GM23248 (cell line): ENCODE results near the gene SNX9. TPM values are rescaled to one million over a fixed set of nuclear protein-coding genes. Genes with fewer than 3 reads are reported as not detected.

Experiments
- DNase-seq: peaks from one replicate; pipeline ENCODE4 v3.0.0-alpha.2; 2015
- H2AFZ ChIP-seq: fragments of 200-600 bp; sonication (generic); 2 replicates; pipeline ENCODE4 v1.6.1; 2016; ENCODE audit warnings: antibody characterized with exemption
- H3F3A ChIP-seq: fragments of 200-600 bp; sonication (generic); 2 replicates; pipeline ENCODE4 v1.6.1; 2016; ENCODE audit warnings: mild to moderate bottlenecking, antibody characterized with exemption, mixed run types; ENCODE audit not compliant: insufficient read depth
- H3K27ac ChIP-seq: fragments of 200-600 bp; sonication (generic); 2 replicates; pipeline ENCODE4 v1.5.1; 2016; ENCODE audit warnings: mild to moderate bottlenecking
- H3K27me3 ChIP-seq: fragments of 200-600 bp; sonication (generic); replicated peaks from 2 replicates; pipeline ENCODE4 v1.6.1; 2016; ENCODE audit warnings: mild to moderate bottlenecking; ENCODE audit not compliant: insufficient read depth
- H3K36me3 ChIP-seq: fragments of 200-600 bp; sonication (generic); 2 replicates; pipeline ENCODE4 v1.6.1; 2016; ENCODE audit warnings: low read depth, mild to moderate bottlenecking
- H3K4me1 ChIP-seq: fragments of 200-600 bp; sonication (generic); 2 replicates; pipeline ENCODE4 v1.6.1; 2016; ENCODE audit warnings: mild to moderate bottlenecking; ENCODE audit not compliant: insufficient read depth
- H3K4me2 ChIP-seq: fragments of 200-600 bp; sonication (generic); one replicate; pipeline ENCODE4 v1.6.1; 2016; ENCODE audit warnings: mild to moderate bottlenecking; ENCODE audit not compliant: unreplicated experiment
- H3K4me3 ChIP-seq: fragments of 200-600 bp; sonication (generic); 2 replicates; pipeline ENCODE4 v1.5.1; 2016; ENCODE audit warnings: mild to moderate bottlenecking
- H3K79me2 ChIP-seq: fragments of 200-600 bp; sonication (generic); 2 replicates; pipeline ENCODE4 v1.6.1; 2016; ENCODE audit warnings: mild to moderate bottlenecking; ENCODE audit not compliant: insufficient read depth
- H3K9ac ChIP-seq: fragments of 200-600 bp; sonication (generic); 2 replicates; pipeline ENCODE4 v1.6.1; 2016; ENCODE audit warnings: mild to moderate bottlenecking
- H3K9me2 ChIP-seq: fragments of 200-600 bp; sonication (generic); 2 replicates; pipeline ENCODE4 v1.6.1; 2016; ENCODE audit warnings: mixed run types, mild to moderate bottlenecking, moderate library complexity; ENCODE audit not compliant: insufficient read depth
- H3K9me3 ChIP-seq: fragments of 200-600 bp; sonication (generic); one replicate; pipeline ENCODE4 v1.6.1; 2017; ENCODE audit warnings: low read depth
- H4K20me1 ChIP-seq: fragments of 200-600 bp; sonication (generic); 2 replicates; pipeline ENCODE4 v1.6.0; 2016; ENCODE audit not compliant: insufficient read depth
- EZH2 ChIP-seq: fragments of 200-600 bp; sonication (generic); IDR thresholded peaks from 2 replicates; pipeline ENCODE4 v1.6.1; 2018; ENCODE audit warnings: antibody characterized with exemption, mild to moderate bottlenecking; ENCODE audit not compliant: insufficient read depth, poor library complexity, severe bottlenecking
- EZH2phosphoT487 ChIP-seq: fragments of 200-600 bp; sonication (generic); IDR thresholded peaks from 2 replicates; pipeline ENCODE4 v1.6.1; 2018; ENCODE audit warnings: antibody characterized with exemption, moderate library complexity, mild to moderate bottlenecking, low read depth; ENCODE audit not compliant: insufficient read depth
- WGBS, 2 experiments: methylation state at CpG; one replicate each; pipeline ENCODE4 v1.1.6; 2015 to 2017; ENCODE audit warnings: low lambda C conversion rate in 2 of 2, low coverage in 1 of 2; ENCODE audit errors: missing lambda C conversion rate in 2 of 2; 5-methylcytosine and 5-hydroxymethylcytosine counted together
- in situ Hi-C: fragments of 300-500 bp; cut with MboI; formaldehyde crosslinking; loops from 2 replicates; pipeline ENCODE4 v1.15.0; 2020
- polyA plus RNA-seq: library from polyadenylated mRNA; unstranded; fragments of >200 nt; fragmentation: Nextera tagmentation; extraction: Ambion mirVana; gene quantifications from 2 replicates; pipeline ENCODE4 v1.2.1, GENCODE V29; 2016
- total RNA-seq: library from RNA; depleted of rRNA; stranded (reverse); fragments of >200 nt; shearing (Covaris generic); gene quantifications from 2 replicates; pipeline ENCODE4 v1.2.3, GENCODE V29; 2014

SNX9 gene
- total and polyA plus RNA-seq, 2 experiments from 2014 or later: 80.4 to 89.6 TPM

DNA sequence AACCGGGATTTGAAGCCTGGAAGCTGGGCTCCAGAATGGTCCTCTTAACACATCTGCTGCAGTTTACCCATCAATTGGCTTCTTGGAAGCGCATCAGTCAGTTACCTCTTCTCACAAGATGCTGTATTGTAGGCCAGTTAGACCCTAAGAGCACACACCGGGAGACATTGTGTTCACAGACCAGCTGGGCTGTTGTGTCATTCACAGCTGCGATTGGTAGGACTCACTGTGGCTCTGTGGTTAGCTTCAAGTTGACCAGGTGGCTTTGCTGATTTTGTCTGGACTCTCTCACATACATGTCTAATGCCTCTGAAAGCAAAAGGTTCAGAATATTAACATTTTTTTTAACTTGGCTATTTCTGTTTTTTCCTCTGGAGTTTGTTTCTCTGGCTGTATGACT is 64.8 kb downstream of the SNX9 start:
- Histone ChIP-seq H3K9ac (no peak overlapping the region), H3K27me3 (no peaks in the 10 kb centered on the region), H3K79me2 (peaks cover 100% of the 10 kb centered on the region), H3K4me3 (no peak overlapping the region), H3F3A (peaks cover 37% of the 10 kb centered on the region), H3K9me3 (no peaks in the 10 kb centered on the region), H4K20me1 (no peaks in the 10 kb centered on the region), H3K4me1 (no peaks in the 10 kb centered on the region), H3K27ac (no peak overlapping the region), H3K36me3 (peaks cover 69% of the 10 kb centered on the region), H3K4me2 (no peak overlapping the region), H3K9me2 (no peaks in the 10 kb centered on the region), H2AFZ (no peak overlapping the region)
- WGBS, 2 experiments: 73 to 77% methylated on average over 4 of the region's 4 CpGs
- in situ Hi-C loops: no loop called here
- DNase-seq: no peak
- TF ChIP-seq EZH2 (no peak), EZH2phosphoT487 (no peak)

DNA sequence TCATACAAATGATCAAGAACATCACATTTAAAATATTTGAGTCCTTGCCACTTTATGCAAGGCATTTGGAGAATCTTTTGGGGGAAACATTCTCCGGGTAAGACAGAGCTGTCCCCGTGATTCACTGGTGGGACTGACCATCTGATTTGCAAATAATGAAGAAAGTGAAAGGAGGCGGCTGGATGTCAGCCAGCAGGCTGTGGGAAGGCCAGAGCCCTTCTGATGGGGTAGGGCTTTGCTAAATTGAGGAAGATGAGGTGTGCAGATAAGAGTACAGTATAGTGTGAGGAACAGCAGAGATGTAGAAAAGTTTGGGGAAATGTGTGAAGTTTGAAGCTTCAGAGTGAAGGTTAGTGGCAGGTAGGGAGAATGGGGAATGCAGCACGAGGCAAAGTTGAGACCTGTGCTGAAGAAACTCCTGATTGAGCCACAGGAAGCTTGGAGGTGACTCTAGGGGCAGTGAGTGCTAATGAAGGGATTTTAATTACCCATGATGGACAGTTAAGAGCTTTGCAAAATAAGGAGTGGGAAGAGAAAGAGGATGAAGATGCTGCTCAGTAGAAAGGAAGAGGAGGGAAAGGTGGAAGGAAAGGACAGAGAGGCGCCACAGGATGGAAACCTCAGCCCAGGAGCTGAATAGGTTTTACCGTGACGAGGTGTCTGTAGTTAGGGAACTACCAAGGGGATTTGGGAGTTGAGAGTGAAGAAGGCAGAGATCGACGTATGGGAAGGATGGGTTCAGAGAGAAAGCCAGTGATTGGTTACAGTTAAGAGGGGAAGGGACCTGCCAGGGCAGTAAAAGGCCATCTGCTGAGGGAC is 68.7 kb downstream of the SNX9 start:
- WGBS, 2 experiments: 97 to 98% methylated on average over 9 of the region's 9 CpGs
- TF ChIP-seq EZH2phosphoT487: no peak
- TF ChIP-seq EZH2: no peak
- 0 out of 2 replicates have a peak, but pooled peaks cover 6% of the 10 kb centered on the region for H4K20me1 ChIP-seq
- H3K4me1 ChIP-seq: no peaks in the 10 kb centered on the region
- H3K4me2 ChIP-seq: no peak overlapping the region
- H3K9ac ChIP-seq: no peak overlapping the region
- no peak for DNase-seq
- peaks cover 24% of the 10 kb centered on the region for H3F3A ChIP-seq
- H3K79me2 ChIP-seq: peaks cover 99% of the 10 kb centered on the region
- no peaks in the 10 kb centered on the region for H3K27me3 ChIP-seq
- no peaks in the 10 kb centered on the region for H3K9me3 ChIP-seq
- H3K9me2 ChIP-seq: no peaks in the 10 kb centered on the region
- peaks cover 60% of the 10 kb centered on the region for H3K36me3 ChIP-seq
- H3K4me3 ChIP-seq: no peak overlapping the region
- no peak overlapping the region for H3K27ac ChIP-seq
- no peak overlapping the region for H2AFZ ChIP-seq
- in situ Hi-C loops: no loop called here

DNA sequence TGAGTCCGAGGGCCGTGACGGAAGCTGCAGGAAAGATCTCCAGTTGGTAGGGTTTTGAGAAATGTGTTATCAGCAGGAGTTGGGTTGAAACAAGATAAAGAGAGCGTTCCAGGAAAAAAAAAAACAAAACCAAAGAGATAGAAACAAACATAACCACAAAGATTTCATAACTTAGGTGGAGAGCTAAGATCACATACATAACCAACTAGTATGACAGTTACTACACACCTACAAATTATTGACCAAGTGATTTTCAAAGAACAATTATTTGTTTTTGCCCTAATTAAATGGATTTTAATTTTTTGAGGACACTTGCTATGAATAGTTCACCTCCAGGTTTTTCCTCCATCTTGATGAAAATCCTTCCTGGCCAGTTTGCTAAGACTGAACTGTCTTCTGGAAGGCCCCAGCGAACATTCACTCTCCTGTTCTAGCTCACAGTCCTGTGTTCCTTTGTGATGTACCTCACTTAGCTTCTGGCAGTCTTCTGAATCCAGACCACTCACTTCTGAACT is 69.4 kb downstream of the SNX9 start:
- no peaks in the 10 kb centered on the region for H3K9me2 ChIP-seq
- DNase-seq: no peak
- peaks cover 98% of the 10 kb centered on the region for H3K79me2 ChIP-seq
- no peaks in the 10 kb centered on the region for H3K4me1 ChIP-seq
- no peak overlapping the region for H3K9ac ChIP-seq
- 0 out of 2 replicates have a peak, but pooled peaks cover 6% of the 10 kb centered on the region for H4K20me1 ChIP-seq
- H3F3A ChIP-seq: peaks cover 24% of the 10 kb centered on the region
- no peaks in the 10 kb centered on the region for H3K27me3 ChIP-seq
- H3K27ac ChIP-seq: no peak overlapping the region
- TF ChIP-seq EZH2: no peak
- H3K36me3 ChIP-seq: peaks cover 56% of the 10 kb centered on the region
- in situ Hi-C loops: no loop called here
- no peaks in the 10 kb centered on the region for H3K9me3 ChIP-seq
- no peak overlapping the region for H3K4me3 ChIP-seq
- no peak overlapping the region for H3K4me2 ChIP-seq
- 98 to 99% methylated on average over 5 of the region's 5 CpGs for WGBS, 2 experiments
- no peak overlapping the region for H2AFZ ChIP-seq

DNA sequence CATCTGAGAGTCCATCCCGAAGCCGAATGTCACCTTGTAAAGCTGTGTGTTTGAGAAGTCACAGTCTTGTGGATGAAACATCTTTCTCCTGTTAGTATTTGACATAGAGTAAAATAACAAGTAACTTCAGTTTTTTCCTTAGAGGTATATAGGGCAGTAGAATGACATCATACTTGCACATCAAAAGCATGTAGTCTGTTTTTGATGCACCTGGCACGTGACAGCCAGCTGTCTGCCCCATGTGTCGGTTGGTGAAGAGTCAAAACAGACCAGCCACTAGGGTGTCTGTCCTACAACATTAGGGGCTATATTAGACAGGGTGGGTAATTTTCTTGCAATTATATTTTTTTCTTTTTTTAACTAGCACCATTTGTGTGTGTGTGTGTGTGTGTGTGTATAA is 70.2 kb downstream of the SNX9 start:
- H3K9me3 ChIP-seq: no peaks in the 10 kb centered on the region
- peaks cover 25% of the 10 kb centered on the region for H3F3A ChIP-seq
- TF ChIP-seq EZH2: no peak
- no peak for TF ChIP-seq EZH2phosphoT487
- H3K27me3 ChIP-seq: no peaks in the 10 kb centered on the region
- H4K20me1 ChIP-seq: 0 out of 2 replicates have a peak, but pooled peaks cover 6% of the 10 kb centered on the region
- H3K9me2 ChIP-seq: no peaks in the 10 kb centered on the region
- H3K79me2 ChIP-seq: peaks cover 96% of the 10 kb centered on the region
- DNase-seq: no peak
- H3K27ac ChIP-seq: no peak overlapping the region
- 69% methylated on average over 4 of the region's 4 CpGs for WGBS, 2 experiments
- no peak overlapping the region for H2AFZ ChIP-seq
- no peaks in the 10 kb centered on the region for H3K4me1 ChIP-seq
- H3K9ac ChIP-seq: no peak overlapping the region
- no peak overlapping the region for H3K4me3 ChIP-seq
- H3K4me2 ChIP-seq: no peak overlapping the region
- H3K36me3 ChIP-seq: peaks cover 54% of the 10 kb centered on the region
- in situ Hi-C loops: no loop called here
